Uterus (tissue), 4 donors: ENCODE measurements around the gene BLMH. TPM values are rescaled to one million over a fixed set of nuclear protein-coding genes. Genes with fewer than 3 reads are reported as not detected.

Experiments used
- DNase-seq, 2 donors: peaks; one replicate each; pipeline ENCODE4 v3.0.0-alpha.2; 2019 to 2020
- H3K27ac ChIP-seq, 2 donors: fragments of 200-600 bp; sonication (generic); 1 replicate in 1 of 2; 2 replicates in 1 of 2; pipeline ENCODE4 v1.5.1; 2016 to 2018
- H3K27me3 ChIP-seq, 2 donors: fragments of 200-600 bp; sonication (generic); one replicate each; pipeline ENCODE4 v1.5.1; 2018 to 2019; ENCODE audit warnings: control low read depth in 1 of 2
- H3K36me3 ChIP-seq, 2 donors: fragments of 200-600 bp; sonication (generic); one replicate each; pipeline ENCODE4 v1.5.1; 2019; ENCODE audit warnings: control low read depth in 1 of 2
- H3K4me1 ChIP-seq, 2 donors: fragments of 200-600 bp; sonication (generic); one replicate each; pipeline ENCODE4 v1.5.1; 2018 to 2019; ENCODE audit warnings: control low read depth in 1 of 2
- H3K4me3 ChIP-seq, 2 donors: fragments of 200-600 bp; sonication (generic); 1 replicate in 1 of 2; 2 replicates in 1 of 2; pipeline ENCODE4 v1.5.1; 2018 to 2019; ENCODE audit warnings: mild to moderate bottlenecking in 1 of 2
- H3K9me3 ChIP-seq, 2 donors: fragments of 200-600 bp; sonication (generic); one replicate each; pipeline ENCODE4 v1.5.1; 2019; ENCODE audit warnings: control low read depth in 1 of 2
- CTCF ChIP-seq, 4 experiments: fragments of 200-600 bp in 2 of 4; fragments of 450-650 bp in 2 of 4; sonication (generic) in 2 of 4; IDR thresholded peaks; one replicate each; pipeline ENCODE4 v1.5.1; 2016 to 2019; ENCODE audit warnings: antibody characterized with exemption in 4 of 4, mild to moderate bottlenecking in 2 of 4, moderate library complexity in 1 of 4
- POLR2A ChIP-seq, 2 donors: fragments of 450-650 bp; IDR thresholded peaks; one replicate each; pipeline ENCODE4 v1.6.1; 2016; ENCODE audit warnings: antibody characterized with exemption in 2 of 2, mild to moderate bottlenecking in 1 of 2, moderate library complexity in 1 of 2
- intact Hi-C: fragments of 100-400 bp; cut with DNase I; formaldehyde crosslinking; loops from one replicate; pipeline ENCODE4 v1.15.1; 2023; ENCODE audit warnings: low total_unique reads
- total RNA-seq, 4 donors: library from RNA; depleted of rRNA in 3 of 4; stranded (reverse); fragments of >200 nt in 3 of 4; gene quantifications; one replicate each; pipeline versions ENCODE4 v1.1.0 to v1.2.4, GENCODE V29; 2014 to 2023
- donor health status: DM: yes; HTN: yes; CAD: no.

BLMH gene
- total RNA-seq, result 10 to 100 TPM; 13.6 to 68.8 (median 33.3) TPM

GRCh38 chr17:30291543-30292285 lies at the start of gene BLMH:
TSS of gene BLMH (minus strand) at chr17:30291944. CDS start at chr17:30291819, 125 bp downstream.
- Histone ChIP-seq H3K4me1 (no peaks in the 10 kb centered on the region), H3K36me3 (no peaks in the 10 kb centered on the region), H3K27me3 (no peaks in the 10 kb centered on the region), H3K27ac (peak within 1 kb of the TSS; percentile 88 to 91), H3K9me3 (no peaks in the 10 kb centered on the region), H3K4me3 (peak within 1 kb of the TSS; percentile 59 to 93)
- DNase-seq, result peak; percentile 77 to 87
- peak; percentile 77 to 78 for TF ChIP-seq POLR2A (IDR thresholded peaks at IDR 0.05)
- peak in 1 of 4 experiments; percentile 2 for TF ChIP-seq CTCF (IDR thresholded peaks at IDR 0.05)
- intact Hi-C loops, result no loop called here

GRCh38 chr17:30340801-30341356 lies 49.1 kb upstream of the BLMH start:
- Histone ChIP-seq H3K9me3 (no peaks in the 10 kb centered on the region), H3K4me3 (no peak overlapping the region), H3K27ac (peak overlapping the region; percentile 70 to 85), H3K27me3 (no peaks in the 10 kb centered on the region), H3K4me1 (no peaks in the 10 kb centered on the region), H3K36me3 (no peaks in the 10 kb centered on the region)
- DNase-seq, result no peak
- no peak for TF ChIP-seq POLR2A (IDR thresholded peaks at IDR 0.05)
- no peak for TF ChIP-seq CTCF (IDR thresholded peaks at IDR 0.05)
- intact Hi-C loops, result no loop called here

GRCh38 chr17:30339086-30339485 lies 47.3 kb upstream of the BLMH start:
- intact Hi-C loops, result no loop called here
- TF ChIP-seq CTCF (IDR thresholded peaks at IDR 0.05) (no peak), POLR2A (IDR thresholded peaks at IDR 0.05) (no peak)
- H3K27me3 ChIP-seq, result no peaks in the 10 kb centered on the region
- H3K4me3 ChIP-seq, result no peak overlapping the region
- no peak for DNase-seq
- no peaks in the 10 kb centered on the region for H3K4me1 ChIP-seq
- H3K36me3 ChIP-seq, result no peaks in the 10 kb centered on the region
- no peak overlapping the region for H3K27ac ChIP-seq
- H3K9me3 ChIP-seq, result no peaks in the 10 kb centered on the region

GRCh38 chr17:30337393-30337999 lies 45.8 kb upstream of the BLMH start:
- no peak overlapping the region for H3K27ac ChIP-seq
- H3K36me3 ChIP-seq, result no peaks in the 10 kb centered on the region
- no peak for TF ChIP-seq POLR2A (IDR thresholded peaks at IDR 0.05)
- TF ChIP-seq CTCF (IDR thresholded peaks at IDR 0.05), result no peak
- H3K9me3 ChIP-seq, result no peaks in the 10 kb centered on the region
- DNase-seq, result no peak
- no peak overlapping the region for H3K4me3 ChIP-seq
- H3K4me1 ChIP-seq, result no peaks in the 10 kb centered on the region
- H3K27me3 ChIP-seq, result no peaks in the 10 kb centered on the region
- intact Hi-C loops, result no loop called here
